ENCODE results near the gene SCAF1.

SCAF1 gene

GRCh38 chr19:49669516-49669915, 27.5 kb downstream of the SCAF1 start:
- no peak for DNase-seq

GRCh38 chr19:49672131-49672919, 30.3 kb downstream of the SCAF1 start:
- DNase-seq: peak; percentile 87

- DNase-seq: no peak
Observed at GRCh38 chr19:49676136-49676783, 34.3 kb downstream of the SCAF1 start.

- peak; percentile 99 for DNase-seq
Observed at GRCh38 chr19:49676784-49677230, 34.8 kb downstream of the SCAF1 start.

GRCh38 chr19:49677231-49677900, 35.4 kb downstream of the SCAF1 start, which contains the start of gene PRMT1:
Gene PRMT1 (plus strand): TSS chr19:49677271. CDS start chr19:49677281, 10 bp downstream.
- DNase-seq: peak; percentile 67

GRCh38 chr19:49677901-49678674, 36.1 kb downstream of the SCAF1 start:
- peak; percentile 88 for DNase-seq

GRCh38 chr19:49678985-49679770, 37.2 kb downstream of the SCAF1 start:
- no peak for DNase-seq

GRCh38 chr19:49679771-49680413, 37.9 kb downstream of the SCAF1 start:
- no peak for DNase-seq

- DNase-seq: peak; percentile 99
Observed at GRCh38 chr19:49680421-49681351, 38.7 kb downstream of the SCAF1 start.

GRCh38 chr19:49681830-49682229, 39.8 kb downstream of the SCAF1 start:
- no peak for DNase-seq

- no peak for DNase-seq
Observed at GRCh38 chr19:49682274-49682673, 40.3 kb downstream of the SCAF1 start.

- DNase-seq: no peak
Observed at GRCh38 chr19:49683814-49684250, 41.8 kb downstream of the SCAF1 start.

- peak; percentile 50 for DNase-seq
Observed at GRCh38 chr19:49684251-49684982, 42.4 kb downstream of the SCAF1 start.

- no peak for DNase-seq
Observed at GRCh38 chr19:49684983-49685553, 43.1 kb downstream of the SCAF1 start.

GRCh38 chr19:49685845-49686332, 43.9 kb downstream of the SCAF1 start:
- DNase-seq: no peak

GRCh38 chr19:49686503-49687088, 44.6 kb downstream of the SCAF1 start:
- DNase-seq: no peak

- DNase-seq: no peak
Observed at GRCh38 chr19:49687150-49687549, 45.1 kb downstream of the SCAF1 start.

GRCh38 chr19:49687566-49688316, 45.7 kb downstream of the SCAF1 start:
- DNase-seq: no peak
